Testis (tissue), 3 donors: ENCODE data around the gene TMOD3. TPM values are rescaled to one million over a fixed set of nuclear protein-coding genes. Genes with fewer than 3 reads are reported as not detected.

Experiments
- DNase-seq: peaks from one replicate; pipeline ENCODE4 v3.0.0-alpha.2; 2019
- H3K27ac ChIP-seq, 2 donors: fragments of 200-600 bp; sonication (generic); one replicate each; pipeline ENCODE4 v1.5.1; 2019
- H3K27me3 ChIP-seq: fragments of 200-600 bp; sonication (generic); one replicate; pipeline ENCODE4 v1.5.1; 2019
- H3K36me3 ChIP-seq: fragments of 200-600 bp; sonication (generic); one replicate; pipeline ENCODE4 v1.5.1; 2017; ENCODE audit warnings: low read depth; ENCODE audit errors: missing control alignments
- H3K4me1 ChIP-seq: fragments of 200-600 bp; sonication (generic); one replicate; pipeline ENCODE4 v1.5.1; 2019
- H3K4me3 ChIP-seq, 2 donors: fragments of 200-600 bp; sonication (generic); one replicate each; pipeline ENCODE4 v1.5.1; 2017 to 2019
- H3K9me3 ChIP-seq: fragments of 200-600 bp; sonication (generic); one replicate; pipeline ENCODE4 v1.5.1; 2017
- CTCF ChIP-seq, 3 experiments: fragments of 450-650 bp in 2 of 3; fragments of 200-600 bp in 1 of 3; sonication (generic) in 1 of 3; IDR thresholded peaks; one replicate each; pipeline ENCODE4 v1.5.1; 2016 to 2019; ENCODE audit warnings: antibody characterized with exemption in 3 of 3, mild to moderate bottlenecking in 2 of 3, moderate library complexity in 1 of 3
- POLR2A ChIP-seq: fragments of 450-650 bp; IDR thresholded peaks from one replicate; pipeline ENCODE4 v1.6.1; 2017; ENCODE audit warnings: antibody characterized with exemption, mild to moderate bottlenecking, moderate library complexity
- WGBS, 2 donors: methylation state at CpG; one replicate each; pipeline ENCODE4 v1.1.5; 2018; 5-methylcytosine and 5-hydroxymethylcytosine counted together
- intact Hi-C: fragments of 100-400 bp; cut with DNase I; formaldehyde crosslinking; loops from one replicate; pipeline ENCODE4 v1.15.1; 2023; ENCODE audit warnings: low total_unique reads
- polyA plus RNA-seq: library from polyadenylated mRNA; stranded (reverse); fragments of 350-450 nt; fragmentation: Illumina TruSeq; extraction: RNeasy Lipid Tissue Mini Kit (QIAGEN cat#74804); gene quantifications from one replicate; pipeline ENCODE4 v1.2.3, GENCODE V29; 2014; ENCODE audit warnings: low read depth, low replicate concordance; ENCODE audit not compliant: insufficient read depth
- small RNA-seq, 2 donors: library from RNA; depleted of rRNA; stranded (forward); fragments of <200 nt; gene quantifications; one replicate each; pipeline ENCODE3, GENCODE V24; 2016
- total RNA-seq, 2 donors: library from RNA; depleted of rRNA; stranded (reverse); fragments of >200 nt; gene quantifications; one replicate each; pipeline ENCODE4 v1.2.3, GENCODE V29; 2016

Gene TMOD3
- total and polyA plus RNA-seq, 3 donors from 2014 or later = 15.6 to 21.2 (median 16.6) TPM

DNA sequence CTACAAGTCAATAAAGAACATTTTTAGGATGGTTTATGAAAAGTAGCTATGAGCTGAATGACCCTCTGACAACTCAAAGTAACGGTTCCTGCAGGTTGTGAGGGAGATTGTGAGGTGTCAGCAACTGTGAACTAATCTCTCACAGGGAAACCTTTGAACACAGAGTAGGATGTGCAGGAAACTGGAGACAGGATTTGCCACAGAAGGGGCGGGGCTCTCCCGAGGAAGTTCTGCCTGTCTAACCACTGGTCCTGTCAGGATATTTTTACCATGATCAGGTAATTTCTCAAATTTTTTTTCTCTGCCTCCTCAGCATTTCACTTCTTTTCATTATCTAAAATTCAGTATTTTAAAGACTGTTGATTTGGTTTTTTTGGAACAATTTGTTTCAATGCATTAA is 108.8 kb downstream of the TMOD3 start:
- Histone ChIP-seq H3K27ac (no peak overlapping the region), H3K27me3 (no peaks in the 10 kb centered on the region), H3K4me1 (peaks cover 3% of the 10 kb centered on the region), H3K36me3 (no peaks in the 10 kb centered on the region), H3K9me3 (no peaks in the 10 kb centered on the region), H3K4me3 (no peak overlapping the region)
- TF ChIP-seq POLR2A = no peak
- no peak for TF ChIP-seq CTCF (IDR thresholded peaks at IDR 0.05)
- intact Hi-C loops = no loop called here
- WGBS, 2 donors = 90 to 91% methylated on average over 3 of the region's 3 CpGs
- DNase-seq = no peak

GRCh38 chr15:51939216-51939615 is 109.8 kb downstream of the TMOD3 start:
- Histone ChIP-seq H3K27me3 (no peaks in the 10 kb centered on the region), H3K4me1 (peaks cover 3% of the 10 kb centered on the region), H3K36me3 (no peaks in the 10 kb centered on the region), H3K27ac (peak overlapping the region in 1 of 2 donors; percentile 20), H3K4me3 (no peak overlapping the region), H3K9me3 (no peaks in the 10 kb centered on the region)
- intact Hi-C loops = no loop called here
- TF ChIP-seq POLR2A (no peak), CTCF (IDR thresholded peaks at IDR 0.05) (no peak)
- DNase-seq = no peak

GRCh38 chr15:51947124-51947523 is 117.7 kb downstream of the TMOD3 start:
- TF ChIP-seq POLR2A (no peak), CTCF (IDR thresholded peaks at IDR 0.05) (no peak)
- WGBS, 2 donors = 46 to 81% methylated on average over 2 of the region's 2 CpGs
- intact Hi-C loops = no loop called here

DNA sequence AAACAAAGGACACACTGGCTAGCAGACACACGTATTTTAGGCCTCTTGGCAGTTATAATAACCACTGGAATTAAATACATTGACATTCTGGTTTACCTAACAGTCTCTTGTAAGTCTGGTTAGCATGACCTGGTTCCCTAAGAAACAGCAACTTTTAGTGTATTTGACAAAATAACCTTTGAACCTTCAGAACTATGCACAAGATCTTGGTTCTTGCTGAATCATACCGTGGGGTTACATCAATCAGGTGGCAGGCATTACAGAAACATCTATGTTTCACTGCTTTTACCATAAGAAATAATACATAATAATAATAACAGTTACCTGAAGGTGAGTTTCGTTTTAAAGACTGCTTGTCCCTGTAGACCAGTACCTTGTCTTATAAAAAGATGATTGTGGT is 123.4 kb downstream of the TMOD3 start:
- TF ChIP-seq CTCF (IDR thresholded peaks at IDR 0.05) (no peak), POLR2A (no peak)
- no peak overlapping the region for H3K4me3 ChIP-seq
- no peaks in the 10 kb centered on the region for H3K4me1 ChIP-seq
- intact Hi-C loops = no loop called here
- no peak overlapping the region for H3K27ac ChIP-seq
- no peaks in the 10 kb centered on the region for H3K36me3 ChIP-seq
- no peaks in the 10 kb centered on the region for H3K9me3 ChIP-seq
- 93 to 94% methylated on average over 3 of the region's 3 CpGs for WGBS, 2 donors
- no peaks in the 10 kb centered on the region for H3K27me3 ChIP-seq
- DNase-seq = no peak

More at GRCh38 chr15:51947124-51947523, 117.7 kb downstream of the TMOD3 start:
- H3K4me3 ChIP-seq = no peak overlapping the region
- no peak overlapping the region for H3K27ac ChIP-seq
- DNase-seq = no peak
- no peaks in the 10 kb centered on the region for H3K9me3 ChIP-seq
- H3K27me3 ChIP-seq = no peaks in the 10 kb centered on the region
- no peaks in the 10 kb centered on the region for H3K36me3 ChIP-seq
- no peaks in the 10 kb centered on the region for H3K4me1 ChIP-seq

DNA sequence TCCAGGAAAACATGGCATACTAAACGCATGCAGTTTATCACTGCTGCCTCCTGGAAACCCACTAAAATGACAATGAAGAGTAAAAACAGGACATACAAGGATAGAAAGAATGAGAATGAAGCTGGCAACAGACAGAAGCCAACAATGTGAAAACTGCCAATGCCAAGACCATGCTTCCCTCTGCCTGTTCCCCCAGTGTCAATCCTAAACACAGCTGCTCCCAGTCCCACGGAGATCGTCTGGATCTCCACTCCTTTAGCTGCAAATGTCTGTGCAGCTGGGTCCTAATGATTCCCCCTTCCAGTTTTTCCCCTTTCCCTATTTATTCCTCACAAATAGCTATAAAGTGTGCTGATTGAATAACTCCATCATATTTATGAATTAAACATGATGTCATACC is 126.1 kb downstream of the TMOD3 start:
- Histone ChIP-seq H3K36me3 (no peaks in the 10 kb centered on the region), H3K9me3 (no peaks in the 10 kb centered on the region), H3K4me3 (no peak overlapping the region), H3K4me1 (no peaks in the 10 kb centered on the region), H3K27me3 (no peaks in the 10 kb centered on the region), H3K27ac (no peak overlapping the region)
- DNase-seq = no peak
- 85 to 94% methylated on average over 3 of the region's 3 CpGs for WGBS, 2 donors
- intact Hi-C loops = no loop called here
- no peak for TF ChIP-seq POLR2A
- TF ChIP-seq CTCF (IDR thresholded peaks at IDR 0.05) = no peak

Small RNAs within 50 kb of the gene (small RNA-seq; reads per million reads assigned to genes)
- gene AC090971.5 (0 reads per million in 2 donors), gene RF00017 (0 reads per million in 2 donors), gene RF00019 (0 reads per million in 2 donors), gene RNU6-90P (0 reads per million in 2 donors)

Other genes with a start within 250 kb of the TMOD3 start
- gene DMXL2, start 206.9 kb upstream of the TMOD3 start, total RNA-seq = 10 to 100 TPM; 64.4 to 81.3 TPM
- 54.5 TPM for gene DMXL2, start 206.9 kb upstream of the TMOD3 start, polyA plus RNA-seq
- gene SCG3, start 148.2 kb upstream of the TMOD3 start, total RNA-seq = 1 to 10 TPM; 1.2 to 1.3 TPM
- 2.0 TPM for gene SCG3, start 148.2 kb upstream of the TMOD3 start, polyA plus RNA-seq
- gene LYSMD2, start 92.0 kb upstream of the TMOD3 start, total RNA-seq = 10 to 100 TPM; 18.7 to 19.9 TPM
- 21.1 TPM for gene LYSMD2, start 92.0 kb upstream of the TMOD3 start, polyA plus RNA-seq
- gene TMOD2, start 78.1 kb upstream of the TMOD3 start, total RNA-seq = 1 to 10 TPM; 5.8 to 5.9 TPM
- 6.4 TPM for gene TMOD2, start 78.1 kb upstream of the TMOD3 start, polyA plus RNA-seq
- gene LEO1, start 142.1 kb downstream of the TMOD3 start, total RNA-seq = 10 to 100 TPM; 20.7 to 21.0 TPM
- gene LEO1, start 142.1 kb downstream of the TMOD3 start, polyA plus RNA-seq = 8.2 TPM
- 10 to 100 TPM; 50.6 to 58.8 TPM for gene MAPK6, start 189.6 kb downstream of the TMOD3 start, total RNA-seq
- 57.6 TPM for gene MAPK6, start 189.6 kb downstream of the TMOD3 start, polyA plus RNA-seq